Measurements from ENCODE around the gene NRXN3. TPM values are rescaled to one million over a fixed set of nuclear protein-coding genes. Genes with fewer than 3 reads are reported as not detected.

The NRXN3 gene
- total and polyA plus RNA-seq, 2 experiments from 2014 or later, result 1.0 to 1.8 TPM

DNA sequence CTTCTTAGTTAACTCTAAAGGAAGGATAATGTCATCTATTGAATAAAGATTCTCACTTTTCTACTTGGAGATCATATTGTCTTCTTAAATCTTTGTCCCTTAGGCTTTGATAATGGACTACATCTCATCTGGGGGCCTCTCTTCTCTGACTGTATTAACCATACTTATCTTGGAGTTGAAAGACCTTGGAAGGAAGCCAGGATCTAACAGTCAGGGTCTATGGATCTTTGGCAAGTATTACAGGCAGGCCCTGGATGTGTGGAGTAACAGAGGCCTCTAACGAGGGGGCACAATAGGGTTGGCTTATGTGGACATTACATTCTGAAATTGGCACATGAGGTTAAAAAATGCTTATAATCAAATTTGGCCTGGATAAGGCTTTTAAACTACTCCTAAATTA, 513.8 kb downstream of the NRXN3 start:
- ATAC-seq (no peak), DNase-seq (ENCODE audit: low spot score) (no peak)
- no peak overlapping the region for H3K4me3 Mint-ChIP-seq

DNA sequence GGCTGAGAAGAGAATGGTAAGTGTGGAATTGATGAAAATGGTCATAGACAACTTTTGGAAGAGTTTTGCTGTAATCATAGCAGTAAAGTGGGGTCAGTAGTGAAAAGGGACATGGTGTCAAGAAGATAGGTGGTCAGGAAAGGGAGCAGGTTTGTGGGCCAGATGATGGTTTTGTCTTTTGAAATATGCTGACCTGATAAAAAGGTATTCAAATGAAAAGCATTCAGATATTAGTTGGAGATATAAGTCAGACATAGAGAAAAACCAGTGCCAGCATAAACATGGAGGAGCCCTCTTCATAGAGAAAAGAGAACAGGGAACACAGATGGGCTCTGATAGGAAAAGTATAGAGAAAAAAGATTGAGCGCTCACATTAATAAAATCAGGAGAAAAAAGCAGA, 518.3 kb downstream of the NRXN3 start:
- TF ChIP-seq POLR2AphosphoS5 (IDR thresholded peaks at IDR 0.05; ENCODE audit: low read depth) (no peak), ETS1 (IDR thresholded peaks at IDR 0.05) (no peak), STAT1 (IDR thresholded peaks at IDR 0.05; ENCODE audit: unreplicated experiment) (no peak), ZNF331 (CRISPR knock-in tag; IDR thresholded peaks at IDR 0.05; ENCODE audit: low read depth) (no peak), JUNB (IDR thresholded peaks at IDR 0.05; ENCODE audit: unreplicated experiment) (no peak)
- TF ChIP-seq, protein P1, sequence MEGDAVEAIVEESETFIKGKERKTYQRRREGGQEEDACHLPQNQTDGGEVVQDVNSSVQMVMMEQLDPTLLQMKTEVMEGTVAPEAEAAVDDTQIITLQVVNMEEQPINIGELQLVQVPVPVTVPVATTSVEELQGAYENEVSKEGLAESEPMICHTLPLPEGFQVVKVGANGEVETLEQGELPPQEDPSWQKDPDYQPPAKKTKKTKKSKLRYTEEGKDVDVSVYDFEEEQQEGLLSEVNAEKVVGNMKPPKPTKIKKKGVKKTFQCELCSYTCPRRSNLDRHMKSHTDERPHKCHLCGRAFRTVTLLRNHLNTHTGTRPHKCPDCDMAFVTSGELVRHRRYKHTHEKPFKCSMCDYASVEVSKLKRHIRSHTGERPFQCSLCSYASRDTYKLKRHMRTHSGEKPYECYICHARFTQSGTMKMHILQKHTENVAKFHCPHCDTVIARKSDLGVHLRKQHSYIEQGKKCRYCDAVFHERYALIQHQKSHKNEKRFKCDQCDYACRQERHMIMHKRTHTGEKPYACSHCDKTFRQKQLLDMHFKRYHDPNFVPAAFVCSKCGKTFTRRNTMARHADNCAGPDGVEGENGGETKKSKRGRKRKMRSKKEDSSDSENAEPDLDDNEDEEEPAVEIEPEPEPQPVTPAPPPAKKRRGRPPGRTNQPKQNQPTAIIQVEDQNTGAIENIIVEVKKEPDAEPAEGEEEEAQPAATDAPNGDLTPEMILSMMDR (conservative IDR thresholded peaks at IDR 0.05; ENCODE audit: low read depth in 2 of 2), result no peak
- Histone ChIP-seq H3K4me1 (ENCODE audit: insufficient read depth) (no peaks in the 10 kb centered on the region), H3K27ac (ENCODE audit: low read depth) (no peak overlapping the region), H3K4me2 (no peak overlapping the region), H4K20me1 (replicated peaks; ENCODE audit: insufficient read depth) (no peaks in the 10 kb centered on the region), H2AFZ (no peak overlapping the region), H3K27me3 (ENCODE audit: insufficient read depth) (no peaks in the 10 kb centered on the region), H3K4me3 (no peak overlapping the region), H3F3A (replicated peaks; ENCODE audit: low read depth) (no peaks in the 10 kb centered on the region), H3K9me2 (ENCODE audit: insufficient read depth) (no peaks in the 10 kb centered on the region), H3K79me2 (replicated peaks; ENCODE audit: insufficient read depth) (no peaks in the 10 kb centered on the region), H3K36me3 (ENCODE audit: insufficient read depth) (no peaks in the 10 kb centered on the region; the same call in 1 of the 2 replicates)
- no peaks in the 10 kb centered on the region for H3K9me3 Mint-ChIP-seq
- H3K4me1 Mint-ChIP-seq, result no peaks in the 10 kb centered on the region
- ATAC-seq (no peak), DNase-seq (ENCODE audit: low spot score) (no peak)
- no peak overlapping the region for H3K27ac Mint-ChIP-seq
- H3K27me3 Mint-ChIP-seq (ENCODE audit: insufficient read depth, low read depth, poor library complexity), result peaks cover 1% of the 10 kb centered on the region
- no peaks in the 10 kb centered on the region for H3K36me3 Mint-ChIP-seq (ENCODE audit: low read depth)
- no peak overlapping the region for H3K4me3 Mint-ChIP-seq

More for the DNA sequence above, 513.8 kb downstream of the NRXN3 start:
- H3K36me3 ChIP-seq (ENCODE audit: insufficient read depth), result no peaks in the 10 kb centered on the region
- Mint-ChIP-seq H3K4me1 (no peaks in the 10 kb centered on the region), H3K9me3 (no peaks in the 10 kb centered on the region), H3K27me3 (ENCODE audit: insufficient read depth, low read depth, poor library complexity) (peaks cover under 1% of the 10 kb centered on the region), H3K27ac (no peak overlapping the region), H3K36me3 (ENCODE audit: low read depth) (no peaks in the 10 kb centered on the region)
- no peaks in the 10 kb centered on the region for H3F3A ChIP-seq (replicated peaks; ENCODE audit: low read depth)
- no peaks in the 10 kb centered on the region for H3K9me2 ChIP-seq (ENCODE audit: insufficient read depth)
- no peaks in the 10 kb centered on the region for H3K27me3 ChIP-seq (ENCODE audit: insufficient read depth)
- H3K4me2 ChIP-seq, result no peak overlapping the region
- TF ChIP-seq CREB1 (CRISPR knock-in tag; IDR thresholded peaks at IDR 0.05; ENCODE audit: low read depth) (no peak), REST (IDR thresholded peaks at IDR 0.05; ENCODE audit: unreplicated experiment) (no peak), STAT1 (IDR thresholded peaks at IDR 0.05; ENCODE audit: unreplicated experiment) (no peak)
- no peak overlapping the region for H3K4me3 ChIP-seq
- H3K4me1 ChIP-seq (ENCODE audit: insufficient read depth), result no peaks in the 10 kb centered on the region
- H2AFZ ChIP-seq, result no peak overlapping the region
- H4K20me1 ChIP-seq (replicated peaks; ENCODE audit: insufficient read depth), result no peaks in the 10 kb centered on the region
- H3K27ac ChIP-seq (ENCODE audit: low read depth), result no peak overlapping the region
- H3K79me2 ChIP-seq (replicated peaks; ENCODE audit: insufficient read depth), result no peaks in the 10 kb centered on the region

All from GM23338 (cell line).